GM21367 (cell line): ENCODE results near the gene ODAPH.
"Not testable (repeated sequence)": the region's sequence is repeated elsewhere in the genome, so short reads cannot be mapped to it uniquely, and the experiment has no call there.

Experiments
- ATAC-seq: cut with Tn5 transposase; IDR thresholded peaks from one replicate; pipeline ENCODE4 v1.9.1; 2021; ENCODE audit not compliant: unreplicated experiment

Gene ODAPH

DNA sequence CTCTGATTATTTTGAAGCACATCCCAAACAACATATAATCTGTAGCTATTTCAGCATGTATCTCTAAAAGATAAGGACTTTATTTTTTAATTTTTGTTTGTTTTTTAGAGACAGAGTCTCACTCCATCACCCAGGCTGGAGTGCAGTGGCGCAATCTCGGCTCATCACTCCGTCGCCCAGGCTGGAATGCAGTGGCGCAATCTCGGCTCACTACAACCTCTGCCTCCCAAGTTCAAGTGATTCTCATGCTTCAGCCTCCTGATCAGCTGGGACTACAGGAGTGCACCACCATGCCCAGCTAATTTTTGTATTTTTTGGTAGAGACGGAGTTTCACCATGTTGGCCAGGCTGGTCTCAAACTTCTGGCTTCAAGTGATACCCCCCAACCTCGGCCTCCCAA is 11.6 kb upstream of the ODAPH start:
- ATAC-seq = not testable (repeated sequence)

DNA sequence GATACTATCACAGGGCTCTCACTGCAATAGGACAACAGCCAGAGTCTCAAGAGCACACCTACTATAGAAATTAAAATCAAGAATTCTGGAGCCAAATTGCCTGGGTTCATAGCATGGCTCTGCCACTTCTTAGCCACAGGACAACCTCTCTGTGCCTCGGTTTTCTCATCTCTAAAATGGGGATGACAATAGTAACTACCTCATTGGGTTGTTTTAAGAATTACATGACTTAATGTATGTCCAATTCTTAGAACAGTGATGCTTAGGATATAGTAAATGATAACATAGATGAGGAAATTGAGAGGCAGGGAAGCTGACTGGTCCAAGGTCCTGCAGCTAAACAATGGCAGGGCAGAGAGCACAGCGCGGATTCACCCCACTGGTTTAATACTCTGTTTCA is 11.0 kb upstream of the ODAPH start:
- ATAC-seq = no peak

DNA sequence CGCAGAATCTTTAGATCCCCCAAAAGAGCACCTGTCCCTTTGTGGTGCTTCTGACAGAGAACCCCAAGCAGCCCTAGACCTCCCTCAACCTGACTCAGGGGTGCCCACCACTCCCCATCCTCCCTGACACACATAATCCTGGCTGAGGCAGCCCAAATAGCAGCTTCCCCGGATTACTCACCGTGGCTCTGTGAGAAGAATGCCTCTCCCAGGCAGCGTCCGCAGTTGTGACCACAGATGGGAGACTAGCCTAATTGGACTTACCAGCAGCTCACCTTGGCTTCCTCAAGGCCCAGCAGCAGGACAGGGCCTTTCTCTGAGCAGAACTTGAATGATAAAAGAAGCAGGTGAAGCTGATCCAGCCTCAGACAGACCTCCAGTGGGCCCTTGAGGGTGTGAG is 10.3 kb upstream of the ODAPH start:
- ATAC-seq = no peak

DNA sequence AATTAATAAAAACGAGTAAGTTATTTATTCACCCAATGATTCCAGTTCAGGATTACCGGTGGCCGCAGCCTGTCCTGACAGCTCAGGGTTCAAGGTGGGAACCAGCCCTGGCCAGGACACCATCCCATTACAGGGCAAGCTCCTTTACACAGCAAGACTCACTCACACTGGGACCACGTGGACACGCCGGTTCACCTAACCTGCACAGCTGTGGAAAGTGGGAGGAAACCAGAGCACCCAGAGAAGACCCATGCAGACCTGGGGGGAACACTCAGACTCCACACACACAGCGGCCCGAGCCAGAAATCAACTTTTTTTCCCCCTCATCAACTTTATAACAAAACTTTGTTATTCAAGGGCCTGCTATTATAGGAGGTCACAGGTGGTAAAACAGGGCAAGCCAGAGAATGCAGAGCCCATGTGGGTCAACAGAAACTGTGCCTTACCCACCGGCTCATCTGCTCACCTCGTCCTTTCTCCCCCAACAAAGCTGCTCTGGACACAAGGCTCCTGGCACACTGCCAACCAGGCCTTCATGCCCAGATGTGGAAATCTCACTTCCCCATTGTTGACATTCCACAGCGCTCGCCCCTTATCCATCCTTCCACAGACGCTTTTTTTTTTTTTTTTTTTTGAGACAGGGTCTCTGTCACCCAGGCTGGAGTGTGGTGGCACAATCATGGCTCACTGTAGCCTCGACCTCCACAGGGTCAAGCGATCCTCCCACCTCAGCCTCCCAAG is 8.0 kb upstream of the ODAPH start:
- no peak for ATAC-seq

DNA sequence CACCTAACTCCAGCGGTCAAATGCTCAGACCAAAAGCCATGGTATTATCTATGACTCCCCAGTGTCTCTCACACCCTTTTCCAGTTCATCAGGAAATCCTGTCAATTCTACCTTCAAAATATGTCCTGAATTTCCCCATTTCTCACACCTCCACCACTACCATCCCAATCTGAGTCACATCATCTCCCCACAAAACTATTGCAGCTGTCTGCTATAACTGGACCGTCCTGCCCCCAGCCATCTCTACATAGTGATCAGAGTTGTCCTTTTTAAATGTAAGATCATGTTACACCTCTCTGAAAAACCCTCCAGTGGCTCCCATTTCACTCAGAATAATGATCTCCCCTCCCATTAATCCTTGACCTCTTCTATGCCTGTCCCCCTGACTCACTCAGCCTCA is 6.8 kb upstream of the ODAPH start:
- no peak for ATAC-seq

DNA sequence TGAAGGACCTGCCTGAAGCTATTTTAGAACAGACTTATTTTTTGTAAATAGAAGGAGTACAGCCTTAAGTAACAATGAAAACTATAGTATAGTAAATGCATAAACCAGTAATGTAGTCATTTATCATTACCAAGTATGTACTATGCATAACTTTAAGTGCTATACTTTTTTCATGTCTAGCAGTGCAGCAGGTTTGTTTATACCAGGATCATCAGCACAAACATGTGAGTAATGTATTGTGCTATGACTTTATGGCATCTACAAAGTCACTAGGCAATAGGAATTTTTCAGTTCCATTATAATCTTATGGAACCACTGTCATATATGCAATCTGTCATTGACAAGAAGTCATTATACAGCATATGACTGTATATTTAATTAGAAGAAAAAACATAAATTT is 3.4 kb upstream of the ODAPH start:
- ATAC-seq = no peak

DNA sequence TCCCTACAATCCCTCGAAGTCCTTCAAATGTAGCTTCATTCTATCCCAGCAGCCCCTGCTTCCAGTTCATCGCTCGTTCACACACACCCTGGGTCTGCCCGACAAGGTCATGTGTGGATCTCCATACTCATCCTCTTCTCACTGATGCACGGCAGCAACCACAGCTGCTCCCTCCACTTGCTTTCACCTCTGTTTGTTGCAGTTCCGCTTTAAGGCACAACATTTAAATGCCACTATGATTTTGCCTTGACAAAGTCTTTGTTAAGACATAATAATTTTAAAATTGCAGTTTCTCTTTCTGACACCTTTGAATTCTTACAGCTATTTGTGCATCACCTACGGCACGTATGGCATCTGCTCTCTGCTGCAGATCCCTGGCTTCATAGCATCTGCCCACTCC is 1.8 kb downstream of the ODAPH start:
- ATAC-seq = no peak

DNA sequence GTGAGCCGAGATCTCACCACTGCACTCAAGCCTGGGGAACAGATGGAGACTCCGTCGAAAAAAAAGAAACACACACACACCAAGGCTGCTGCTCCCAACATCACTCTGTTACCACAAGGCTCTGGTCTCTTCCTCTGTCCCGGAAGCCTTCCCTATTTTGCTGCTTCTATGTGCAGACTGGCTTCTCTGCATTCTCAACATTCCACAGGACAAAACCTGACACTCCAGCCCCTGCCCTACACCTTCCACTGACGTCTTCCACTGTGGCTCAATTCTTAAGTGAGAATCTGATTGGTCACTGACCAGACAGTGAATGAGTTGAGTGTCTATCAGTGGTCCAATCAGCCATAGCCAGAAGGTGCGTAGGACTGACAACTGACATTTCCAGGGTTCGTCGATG is 5.9 kb downstream of the ODAPH start:
- ATAC-seq = no peak

DNA sequence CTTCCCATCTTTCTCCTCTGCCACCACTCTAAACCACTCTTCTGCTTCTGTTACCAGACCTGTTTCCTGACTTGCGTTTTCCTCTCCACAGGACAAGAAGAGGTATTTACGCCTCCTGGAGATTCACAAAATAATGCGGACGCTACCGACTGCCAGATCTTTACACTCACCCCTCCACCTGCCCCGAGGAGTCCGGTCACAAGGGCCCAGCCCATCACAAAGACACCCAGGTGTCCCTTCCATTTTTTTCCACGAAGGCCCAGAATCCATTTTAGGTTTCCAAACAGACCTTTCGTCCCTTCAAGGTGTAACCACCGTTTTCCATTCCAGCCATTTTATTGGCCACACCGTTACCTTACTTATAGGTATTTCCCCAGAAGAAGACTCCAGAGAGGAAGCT is 8.2 kb downstream of the ODAPH start:
- ATAC-seq = no peak

DNA sequence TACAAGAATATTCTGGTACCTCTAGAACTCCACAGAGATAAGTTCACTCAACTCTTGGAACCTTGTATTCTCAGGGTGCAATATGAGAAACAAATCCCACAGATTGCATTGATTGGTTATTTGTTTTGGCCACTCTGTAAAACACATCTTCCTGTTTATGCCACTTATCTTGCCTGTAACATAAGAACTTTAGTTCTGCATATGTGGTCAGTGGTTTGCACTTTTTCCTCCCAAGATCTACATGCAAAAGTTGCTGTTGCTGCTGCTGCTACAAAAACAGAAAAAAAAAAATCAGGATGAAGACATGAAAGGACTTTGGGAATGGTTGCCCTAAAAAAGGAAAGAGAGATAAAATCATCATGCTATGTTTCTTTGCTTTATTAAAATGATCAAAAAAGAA is 9.6 kb downstream of the ODAPH start:
- ATAC-seq = no peak

DNA sequence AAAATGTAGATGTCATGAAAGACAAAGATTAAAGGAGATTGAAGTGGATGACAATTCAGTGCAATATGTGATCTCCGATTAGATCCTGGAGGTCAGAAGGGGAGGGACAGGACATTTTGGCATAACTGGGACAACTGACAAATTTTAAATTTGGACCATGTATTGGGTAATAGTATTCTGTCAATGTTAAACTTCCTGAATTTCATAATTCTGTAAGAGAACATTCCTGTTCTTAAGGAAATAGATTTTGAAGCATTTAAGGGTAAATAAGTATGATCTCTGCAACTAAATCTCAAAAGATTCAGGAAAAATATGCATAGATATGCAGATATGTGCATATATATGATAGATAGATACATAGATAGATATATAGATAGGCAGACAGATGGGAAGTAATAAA is 11.0 kb downstream of the ODAPH start:
- ATAC-seq = no peak

DNA sequence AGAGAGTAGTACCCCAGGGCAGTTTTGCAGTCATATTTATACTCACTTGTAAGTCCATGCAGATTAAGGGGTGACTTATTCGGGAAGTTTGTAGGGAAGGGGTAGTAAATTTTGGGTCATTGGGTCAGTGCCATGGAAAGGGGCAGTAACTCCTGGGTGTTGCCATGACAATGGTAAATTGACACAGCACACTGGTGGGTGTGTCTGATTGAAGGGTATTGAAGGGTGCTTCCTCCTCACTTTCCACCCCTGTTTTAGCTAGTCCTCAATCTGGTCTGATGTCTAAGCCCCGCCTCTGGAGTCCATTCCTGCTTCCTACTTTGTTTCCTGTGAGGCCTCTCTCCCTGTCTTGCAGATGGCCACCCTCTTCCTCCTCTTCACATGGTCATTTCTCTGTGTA is 11.9 kb downstream of the ODAPH start:
- ATAC-seq = no peak

DNA sequence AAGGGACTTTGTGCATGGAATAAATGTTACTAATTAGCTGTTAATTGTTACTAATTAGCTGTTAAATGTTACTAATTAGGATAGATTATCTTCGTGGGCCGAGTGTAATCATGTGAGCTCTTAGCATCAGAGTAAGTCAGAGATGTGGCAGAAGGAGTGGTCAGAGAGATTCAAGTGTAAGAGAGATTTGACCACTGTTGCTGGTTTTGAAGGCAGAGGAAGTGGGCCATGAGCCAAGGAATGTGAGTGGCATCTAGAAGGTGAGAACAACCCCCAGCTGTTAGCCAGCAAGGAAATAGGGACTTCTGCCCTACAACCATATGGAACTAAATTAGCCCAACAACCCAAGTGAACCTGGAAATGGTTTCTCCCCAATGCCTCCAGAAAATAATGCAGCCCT is 28.2 kb downstream of the ODAPH start:
- ATAC-seq = no peak

DNA sequence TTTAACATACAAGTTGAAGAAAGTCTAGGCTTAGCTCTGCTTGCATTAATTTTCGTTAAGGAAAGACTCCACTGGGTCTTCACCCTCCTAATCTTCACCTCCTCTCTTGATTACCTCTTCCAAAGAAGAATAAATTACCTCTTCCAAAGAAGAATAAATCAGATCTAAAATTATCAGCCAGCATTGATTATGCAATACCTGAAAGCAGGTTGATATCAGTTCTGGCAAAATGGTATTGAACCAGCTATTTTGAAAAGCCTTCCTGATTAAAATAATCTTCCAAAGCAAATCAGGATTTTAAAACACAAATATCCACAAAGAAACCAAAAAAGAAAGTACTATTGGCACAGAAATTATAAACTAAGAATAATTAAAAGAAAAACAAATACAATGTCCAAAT is 37.5 kb downstream of the ODAPH start:
- ATAC-seq = no peak

DNA sequence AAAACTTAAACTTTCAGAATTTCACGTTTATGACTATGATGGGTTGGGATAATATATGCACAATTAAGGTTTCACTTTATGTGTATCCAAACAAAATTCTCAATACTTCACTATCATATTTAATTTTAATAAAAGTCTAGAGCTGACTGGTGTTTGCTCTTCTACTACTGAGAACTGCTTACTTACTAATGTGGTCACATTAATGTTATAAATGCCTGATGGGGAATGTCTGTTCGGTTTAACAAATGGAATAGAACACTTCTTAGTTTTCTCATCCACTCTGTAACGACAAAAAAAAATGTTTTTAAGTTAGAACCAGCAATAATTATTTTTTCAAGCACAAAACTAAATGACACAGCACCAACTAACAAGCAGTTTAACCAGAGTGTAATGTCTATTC is 40.2 kb downstream of the ODAPH start:
- ATAC-seq = no peak

DNA sequence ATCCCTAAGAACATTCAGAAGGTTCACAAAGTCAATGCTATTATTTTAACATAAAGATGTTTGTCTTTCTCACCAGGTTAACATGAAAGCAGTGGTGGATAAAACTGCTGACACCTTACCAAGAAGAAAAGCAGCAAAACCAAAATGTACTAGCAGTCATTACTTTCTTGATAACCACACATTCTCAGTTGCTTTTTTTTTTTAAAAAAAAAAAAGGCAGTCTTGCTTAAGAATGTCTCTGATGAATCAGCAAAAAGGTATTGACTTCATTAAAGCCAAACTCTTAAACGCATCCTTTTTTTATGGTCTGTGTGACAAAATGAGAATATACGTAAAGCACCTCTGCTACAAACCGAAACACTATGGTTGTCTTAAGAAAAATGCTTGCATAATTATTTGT is 42.5 kb downstream of the ODAPH start:
- no peak for ATAC-seq

DNA sequence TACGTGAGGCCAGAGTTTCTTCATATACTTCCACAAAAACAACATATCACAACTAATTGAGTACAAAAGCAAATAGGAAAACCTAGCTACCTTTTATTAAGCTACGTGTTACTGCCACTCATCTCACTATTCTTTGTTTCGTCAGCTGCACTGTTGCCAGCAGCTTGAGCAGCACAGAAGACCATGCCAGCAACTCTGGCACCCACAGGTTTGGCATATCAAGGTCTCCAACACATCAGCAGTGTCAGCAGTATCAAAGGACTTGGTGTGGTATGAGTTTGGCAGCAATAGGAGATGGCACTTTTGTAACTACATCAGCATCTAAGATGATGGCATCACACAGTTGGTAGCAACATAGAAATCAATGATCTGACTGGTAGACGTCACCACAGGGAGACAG is 43.8 kb downstream of the ODAPH start:
- no peak for ATAC-seq

DNA sequence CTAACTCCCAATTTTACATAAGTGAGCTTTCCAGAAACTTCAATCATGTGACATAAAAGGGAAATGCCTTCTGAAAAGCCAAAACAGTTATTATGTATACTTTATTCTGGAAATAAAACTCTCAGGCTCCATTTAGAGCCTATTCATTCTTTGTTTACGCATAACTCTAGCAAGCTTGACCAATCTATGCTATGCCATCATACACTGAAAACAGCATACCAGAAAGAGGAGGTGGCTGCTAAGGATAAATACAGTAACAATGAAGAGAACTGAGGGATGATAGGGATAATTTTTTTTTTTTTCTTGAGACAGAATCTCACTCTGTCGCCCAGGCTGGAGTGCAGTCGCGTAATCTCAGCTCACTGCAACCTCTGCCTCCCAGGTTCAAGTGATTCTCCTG is 50.1 kb downstream of the ODAPH start:
- ATAC-seq = no peak

DNA sequence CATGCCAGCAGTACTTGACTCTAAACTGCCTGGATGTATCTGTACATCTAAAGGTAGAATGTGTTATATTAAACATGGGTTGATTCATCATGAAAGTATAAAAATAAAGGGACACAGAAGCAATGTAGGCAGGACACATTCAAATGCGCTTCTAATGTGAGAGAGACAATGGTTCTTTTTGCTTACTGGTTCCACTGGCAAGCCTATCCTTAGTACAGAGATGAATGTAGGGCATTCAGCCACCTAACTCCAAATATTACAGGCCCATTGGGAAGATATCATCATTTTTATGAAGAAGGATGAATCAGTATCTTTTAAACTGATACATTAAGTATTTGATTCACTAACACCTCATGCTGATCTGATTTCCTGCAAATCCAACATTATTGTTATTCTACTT is 56.4 kb downstream of the ODAPH start:
- ATAC-seq = no peak
